ENCODE results near the gene ADAMTS17. TPM values are rescaled to one million over a fixed set of nuclear protein-coding genes. Genes with fewer than 3 reads are reported as not detected.

ADAMTS17 gene
- total and polyA plus RNA-seq, 9 of the 15 experiments (the other 6 are each of a cell fraction or from before 2014, with no cell fraction given), result 0.01 to 0.14 (median 0.07) TPM; not detected in 6

DNA sequence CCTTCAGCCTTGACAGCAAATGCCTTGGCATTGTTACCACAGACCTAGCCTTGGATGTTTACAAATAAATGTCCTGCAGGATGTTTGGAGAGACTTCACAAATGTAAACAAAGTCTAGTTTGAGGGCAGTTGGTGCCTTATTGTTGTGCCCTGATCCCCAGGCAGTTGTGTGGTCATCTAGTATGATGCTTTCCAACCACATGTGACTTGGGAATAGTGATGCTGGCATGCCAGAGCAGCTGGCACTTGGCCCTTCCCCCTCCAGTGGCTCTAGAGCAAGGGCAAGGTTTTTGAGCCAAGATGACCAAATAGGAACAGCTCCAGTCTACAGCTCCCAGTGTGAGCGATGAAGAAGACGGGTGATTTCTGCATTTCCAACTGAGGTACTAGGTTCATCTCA is 258.2 kb downstream of the ADAMTS17 start:
- TF ChIP-seq ZC3H4 (CRISPR knock-in tag; IDR thresholded peaks at IDR 0.05; ENCODE audit: borderline replicate concordance) (no peak), FOSL1 (tag; conservative IDR thresholded peaks at IDR 0.05) (no peak), MYNN (IDR thresholded peaks at IDR 0.05) (no peak), MYNN (CRISPR knock-in tag; IDR thresholded peaks at IDR 0.05) (no peak), ZNF174 (CRISPR knock-in tag; IDR thresholded peaks at IDR 0.05) (no peak), NCOA1 (IDR thresholded peaks at IDR 0.05; ENCODE audit: low read depth) (no peak)
- Histone ChIP-seq H3K27me3 (ENCODE audit: control insufficient read depth in 2 of 2, insufficient read depth in 2 of 2, low read length in 2 of 2) (no peaks in the 10 kb centered on the region), H3K9me1 (ENCODE audit: control insufficient read depth, insufficient read depth, low read length) (no peaks in the 10 kb centered on the region), H3K36me3 (ENCODE audit: control insufficient read depth, insufficient read depth, low read length) (no peaks in the 10 kb centered on the region), H3K27ac (ENCODE audit: extremely low read depth, low read depth, low read length) (no peak overlapping the region), H3K79me2 (ENCODE audit: control insufficient read depth, insufficient read depth, low read length) (no peaks in the 10 kb centered on the region), H3K9ac (ENCODE audit: insufficient read depth in 1 of 2, low read depth in 2 of 2, low read length in 2 of 2) (no peak overlapping the region), H4K20me1 (replicated peaks; ENCODE audit: control insufficient read depth, insufficient read depth, low read length) (no peaks in the 10 kb centered on the region), H3K4me2 (ENCODE audit: insufficient read depth, low read length) (no peak overlapping the region), H3K9me3 (replicated peaks; ENCODE audit: control insufficient read depth, insufficient read depth, low read depth, low read length) (no peaks in the 10 kb centered on the region), H2AFZ (ENCODE audit: low read depth, low read length) (no peak overlapping the region), H3K4me3 (no peak overlapping the region), H3K4me1 (replicated peaks in 1 of 2; ENCODE audit: control insufficient read depth in 2 of 2, insufficient read depth in 2 of 2, low read length in 2 of 2) (no peaks in the 10 kb centered on the region)
- ChIA-PET CTCF (ENCODE audit: low intra/inter-chr PET ratio) (no interaction called here), POLR2A (no interaction called here)
- BruUV-seq (replicated peaks), result no TSS peak
- ATAC-seq, result no peak
- DNase-seq (ENCODE audit: extremely low read depth in 1 of 4, low spot score in 3 of 4), result no peak
- in situ Hi-C loops (cut with MboI) (no loop called here), intact Hi-C loops (cut with micrococcal nuclease) (no loop called here)
- no CpG with 5 or more reads among the region's 2 CpGs for WGBS (ENCODE audit: insufficient coverage, low coverage, missing lambda C conversion rate)
- no peak for FAIRE-seq

- POLR2A ChIA-PET, result no interaction called here
- TF ChIP-seq, protein P1, sequence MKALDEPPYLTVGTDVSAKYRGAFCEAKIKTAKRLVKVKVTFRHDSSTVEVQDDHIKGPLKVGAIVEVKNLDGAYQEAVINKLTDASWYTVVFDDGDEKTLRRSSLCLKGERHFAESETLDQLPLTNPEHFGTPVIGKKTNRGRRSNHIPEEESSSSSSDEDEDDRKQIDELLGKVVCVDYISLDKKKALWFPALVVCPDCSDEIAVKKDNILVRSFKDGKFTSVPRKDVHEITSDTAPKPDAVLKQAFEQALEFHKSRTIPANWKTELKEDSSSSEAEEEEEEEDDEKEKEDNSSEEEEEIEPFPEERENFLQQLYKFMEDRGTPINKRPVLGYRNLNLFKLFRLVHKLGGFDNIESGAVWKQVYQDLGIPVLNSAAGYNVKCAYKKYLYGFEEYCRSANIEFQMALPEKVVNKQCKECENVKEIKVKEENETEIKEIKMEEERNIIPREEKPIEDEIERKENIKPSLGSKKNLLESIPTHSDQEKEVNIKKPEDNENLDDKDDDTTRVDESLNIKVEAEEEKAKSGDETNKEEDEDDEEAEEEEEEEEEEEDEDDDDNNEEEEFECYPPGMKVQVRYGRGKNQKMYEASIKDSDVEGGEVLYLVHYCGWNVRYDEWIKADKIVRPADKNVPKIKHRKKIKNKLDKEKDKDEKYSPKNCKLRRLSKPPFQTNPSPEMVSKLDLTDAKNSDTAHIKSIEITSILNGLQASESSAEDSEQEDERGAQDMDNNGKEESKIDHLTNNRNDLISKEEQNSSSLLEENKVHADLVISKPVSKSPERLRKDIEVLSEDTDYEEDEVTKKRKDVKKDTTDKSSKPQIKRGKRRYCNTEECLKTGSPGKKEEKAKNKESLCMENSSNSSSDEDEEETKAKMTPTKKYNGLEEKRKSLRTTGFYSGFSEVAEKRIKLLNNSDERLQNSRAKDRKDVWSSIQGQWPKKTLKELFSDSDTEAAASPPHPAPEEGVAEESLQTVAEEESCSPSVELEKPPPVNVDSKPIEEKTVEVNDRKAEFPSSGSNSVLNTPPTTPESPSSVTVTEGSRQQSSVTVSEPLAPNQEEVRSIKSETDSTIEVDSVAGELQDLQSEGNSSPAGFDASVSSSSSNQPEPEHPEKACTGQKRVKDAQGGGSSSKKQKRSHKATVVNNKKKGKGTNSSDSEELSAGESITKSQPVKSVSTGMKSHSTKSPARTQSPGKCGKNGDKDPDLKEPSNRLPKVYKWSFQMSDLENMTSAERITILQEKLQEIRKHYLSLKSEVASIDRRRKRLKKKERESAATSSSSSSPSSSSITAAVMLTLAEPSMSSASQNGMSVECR (CRISPR knock-in tag; IDR thresholded peaks at IDR 0.05), result no peak
- TF ChIP-seq CEBPB (tag; IDR thresholded peaks at IDR 0.05) (no peak), THAP7 (CRISPR knock-in tag; IDR thresholded peaks at IDR 0.05) (no peak), ZNF764 (CRISPR knock-in tag; IDR thresholded peaks at IDR 0.05; ENCODE audit: low read depth) (no peak), ZNF507 (tag; conservative IDR thresholded peaks at IDR 0.05) (no peak), SRF (CRISPR knock-in tag; IDR thresholded peaks at IDR 0.05) (no peak), RBM34 (IDR thresholded peaks at IDR 0.05; ENCODE audit: borderline replicate concordance, insufficient read depth, low read length) (no peak)
These were observed 258.9 kb downstream of the ADAMTS17 start for GRCh38 chr15:100082761-100083402.

More at GRCh38 chr15:100082761-100083402, 258.9 kb downstream of the ADAMTS17 start:
- Histone ChIP-seq H3K4me1 (replicated peaks in 1 of 2; ENCODE audit: control insufficient read depth in 2 of 2, insufficient read depth in 2 of 2, low read length in 2 of 2) (no peaks in the 10 kb centered on the region), H3K9ac (ENCODE audit: insufficient read depth in 1 of 2, low read depth in 2 of 2, low read length in 2 of 2) (no peak overlapping the region), H3K27me3 (ENCODE audit: control insufficient read depth in 2 of 2, insufficient read depth in 2 of 2, low read length in 2 of 2) (no peaks in the 10 kb centered on the region), H3K4me3 (no peak overlapping the region), H3K27ac (ENCODE audit: extremely low read depth, low read depth, low read length) (no peak overlapping the region), H4K20me1 (replicated peaks; ENCODE audit: control insufficient read depth, insufficient read depth, low read length) (no peaks in the 10 kb centered on the region), H3K9me1 (ENCODE audit: control insufficient read depth, insufficient read depth, low read length) (no peaks in the 10 kb centered on the region), H3K9me3 (replicated peaks; ENCODE audit: control insufficient read depth, insufficient read depth, low read depth, low read length) (no peaks in the 10 kb centered on the region), H3K4me2 (ENCODE audit: insufficient read depth, low read length) (no peak overlapping the region), H3K36me3 (ENCODE audit: control insufficient read depth, insufficient read depth, low read length) (no peaks in the 10 kb centered on the region), H2AFZ (ENCODE audit: low read depth, low read length) (no peak overlapping the region), H3K79me2 (ENCODE audit: control insufficient read depth, insufficient read depth, low read length) (no peaks in the 10 kb centered on the region)
- FAIRE-seq, result no peak
- in situ Hi-C loops (cut with MboI), result no loop called here
- intact Hi-C loops (cut with micrococcal nuclease), result no loop called here
- CTCF ChIA-PET (ENCODE audit: low intra/inter-chr PET ratio), result no interaction called here
- DNase-seq (ENCODE audit: extremely low read depth in 1 of 4, low spot score in 3 of 4), result no peak
- no peak for ATAC-seq
- 4% methylated on average over 7 of the region's 7 CpGs for WGBS (ENCODE audit: insufficient coverage, low coverage, missing lambda C conversion rate)
- BruUV-seq (replicated peaks), result no TSS peak
